ENCODE measurements around the gene CLEC4M.
"Not testable (repeated sequence)": the region's sequence is repeated elsewhere in the genome, so short reads cannot be mapped to it uniquely, and the experiment has no call there.

CLEC4M gene

DNA sequence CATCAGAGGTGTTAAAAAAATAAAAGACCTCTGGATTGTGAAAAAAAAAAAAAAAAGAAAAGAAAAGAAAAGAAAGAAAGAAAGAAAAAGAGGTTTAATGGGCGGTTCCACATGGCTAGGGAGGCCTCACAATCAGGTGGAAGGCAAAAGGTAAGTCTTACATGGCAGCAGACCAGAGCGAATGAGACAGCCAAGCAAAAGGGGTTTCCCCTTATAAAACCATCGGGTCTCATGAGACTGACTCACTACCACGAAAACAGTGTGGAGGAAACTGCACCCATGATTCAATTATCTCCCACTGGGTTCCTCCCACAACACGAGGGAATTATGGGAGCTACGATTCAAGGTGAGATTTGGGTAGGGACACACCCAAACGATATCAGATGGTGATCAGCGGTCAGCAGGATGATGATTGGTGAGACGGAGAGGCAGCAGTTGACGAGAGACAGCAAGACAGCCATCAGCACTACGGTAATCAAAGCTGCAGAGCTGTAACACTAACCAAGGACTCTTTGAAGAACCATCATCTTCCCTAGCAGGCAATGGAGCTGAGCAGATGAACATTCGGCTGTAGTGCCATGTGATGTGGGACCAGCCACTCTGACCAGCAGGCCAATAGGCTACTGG is 11.8 kb upstream of the CLEC4M start:
- no peak for DNase-seq (ENCODE audit: low spot score)
- no peak for TF ChIP-seq CTCF (IDR thresholded peaks at IDR 0.05; ENCODE audit: borderline replicate concordance, control extremely low read depth, extremely low read depth, insufficient read depth, missing control alignments)
- in situ Hi-C loops (cut with MboI; ENCODE audit: low sequenced_read_pairs, unreplicated experiment), result no loop called here

GRCh38 chr19:7756258-7756657 is 6.8 kb upstream of the CLEC4M start:
- no peak for TF ChIP-seq CTCF (IDR thresholded peaks at IDR 0.05; ENCODE audit: borderline replicate concordance, control extremely low read depth, extremely low read depth, insufficient read depth, missing control alignments)
- no peak for DNase-seq (ENCODE audit: low spot score)
- in situ Hi-C loops (cut with MboI; ENCODE audit: low sequenced_read_pairs, unreplicated experiment), result no loop called here

GRCh38 chr19:7757358-7757757 is 5.7 kb upstream of the CLEC4M start:
- TF ChIP-seq CTCF (IDR thresholded peaks at IDR 0.05; ENCODE audit: borderline replicate concordance, control extremely low read depth, extremely low read depth, insufficient read depth, missing control alignments), result no peak
- DNase-seq (ENCODE audit: low spot score), result no peak
- in situ Hi-C loops (cut with MboI; ENCODE audit: low sequenced_read_pairs, unreplicated experiment), result no loop called here

GRCh38 chr19:7759156-7759555 is 3.9 kb upstream of the CLEC4M start:
- in situ Hi-C loops (cut with MboI; ENCODE audit: low sequenced_read_pairs, unreplicated experiment), result no loop called here
- no peak for DNase-seq (ENCODE audit: low spot score)
- TF ChIP-seq CTCF (IDR thresholded peaks at IDR 0.05; ENCODE audit: borderline replicate concordance, control extremely low read depth, extremely low read depth, insufficient read depth, missing control alignments), result no peak

- DNase-seq (ENCODE audit: low spot score), result no peak
- no peak for TF ChIP-seq CTCF (IDR thresholded peaks at IDR 0.05; ENCODE audit: borderline replicate concordance, control extremely low read depth, extremely low read depth, insufficient read depth, missing control alignments)
- in situ Hi-C loops (cut with MboI; ENCODE audit: low sequenced_read_pairs, unreplicated experiment), result no loop called here
These were observed 653 bp downstream of the CLEC4M start for GRCh38 chr19:7763696-7764095.

DNA sequence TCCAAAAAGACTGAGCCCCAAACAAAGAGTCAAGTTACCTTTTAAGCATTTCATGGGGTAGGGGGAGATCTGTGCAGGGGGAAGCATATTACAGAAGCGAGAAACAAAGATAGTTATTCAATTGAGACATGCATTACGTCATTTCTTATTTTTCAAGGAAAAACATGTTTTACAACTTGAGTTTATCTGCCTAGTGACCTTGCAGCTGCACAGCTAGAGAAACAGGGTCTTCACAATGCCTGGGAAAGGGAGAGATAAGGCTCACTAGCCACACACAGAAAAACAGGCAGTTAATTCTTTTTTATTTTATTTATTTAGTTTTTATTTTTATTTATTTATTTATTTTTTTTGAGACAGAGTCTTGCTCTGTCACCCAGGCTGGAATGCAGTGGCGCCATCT is 1.1 kb downstream of the CLEC4M start:
- DNase-seq (ENCODE audit: low spot score); in situ Hi-C loops (cut with MboI; ENCODE audit: low sequenced_read_pairs, unreplicated experiment): not testable (repeated sequence)

- in situ Hi-C loops (cut with MboI; ENCODE audit: low sequenced_read_pairs, unreplicated experiment), result not testable (repeated sequence)
These were observed 2.0 kb downstream of the CLEC4M start for GRCh38 chr19:7765043-7765442.

GRCh38 chr19:7766535-7766934 is 3.5 kb downstream of the CLEC4M start:
- in situ Hi-C loops (cut with MboI; ENCODE audit: low sequenced_read_pairs, unreplicated experiment), result no loop called here
- DNase-seq (ENCODE audit: low spot score), result no peak
- TF ChIP-seq CTCF (IDR thresholded peaks at IDR 0.05; ENCODE audit: borderline replicate concordance, control extremely low read depth, extremely low read depth, insufficient read depth, missing control alignments), result no peak

More at GRCh38 chr19:7765043-7765442, 2.0 kb downstream of the CLEC4M start:
- DNase-seq (ENCODE audit: low spot score), result not testable (repeated sequence)

All from GM13976 (cell line).